Stomach (tissue), 4 donors: ENCODE results near the gene SDCBP2.

ENCODE experiments used
- CTCF ChIP-seq, 7 experiments: fragments of 450-650 bp in 4 of 7; fragments of 200-600 bp in 3 of 7; sonication (generic) in 3 of 7; IDR thresholded peaks; one replicate each; pipeline ENCODE4 v1.5.1; 2016 to 2019; ENCODE audit warnings: antibody characterized with exemption in 7 of 7, control low read depth in 2 of 7, mild to moderate bottlenecking in 1 of 7
- EP300 ChIP-seq: sonication (generic); formaldehyde crosslinking; IDR thresholded peaks from one replicate; pipeline ENCODE4 v1.6.1; 2017; ENCODE audit warnings: antibody characterized with exemption
- POLR2A ChIP-seq, 4 donors: fragments of 450-650 bp; IDR thresholded peaks; one replicate each; pipeline ENCODE4 v1.6.1; 2016; ENCODE audit warnings: antibody characterized with exemption in 4 of 4, control low read depth in 2 of 4, mild to moderate bottlenecking in 1 of 4, moderate library complexity in 1 of 4
- POLR2AphosphoS5 ChIP-seq, 3 donors: sonication (generic); formaldehyde crosslinking; IDR thresholded peaks; one replicate each; pipeline ENCODE4 v1.6.1; 2016; ENCODE audit warnings: antibody characterized with exemption in 3 of 3

- TF ChIP-seq CTCF (IDR thresholded peaks at IDR 0.05) (no peak), POLR2A (IDR thresholded peaks at IDR 0.05) (no peak), POLR2AphosphoS5 (IDR thresholded peaks at IDR 0.05) (no peak), EP300 (no peak)
Measured at GRCh38 chr20:1319051-1319450, 9.9 kb downstream of the SDCBP2 start.
